ENCODE results near the gene SLC25A33.

- TF ChIP-seq, protein P1, sequence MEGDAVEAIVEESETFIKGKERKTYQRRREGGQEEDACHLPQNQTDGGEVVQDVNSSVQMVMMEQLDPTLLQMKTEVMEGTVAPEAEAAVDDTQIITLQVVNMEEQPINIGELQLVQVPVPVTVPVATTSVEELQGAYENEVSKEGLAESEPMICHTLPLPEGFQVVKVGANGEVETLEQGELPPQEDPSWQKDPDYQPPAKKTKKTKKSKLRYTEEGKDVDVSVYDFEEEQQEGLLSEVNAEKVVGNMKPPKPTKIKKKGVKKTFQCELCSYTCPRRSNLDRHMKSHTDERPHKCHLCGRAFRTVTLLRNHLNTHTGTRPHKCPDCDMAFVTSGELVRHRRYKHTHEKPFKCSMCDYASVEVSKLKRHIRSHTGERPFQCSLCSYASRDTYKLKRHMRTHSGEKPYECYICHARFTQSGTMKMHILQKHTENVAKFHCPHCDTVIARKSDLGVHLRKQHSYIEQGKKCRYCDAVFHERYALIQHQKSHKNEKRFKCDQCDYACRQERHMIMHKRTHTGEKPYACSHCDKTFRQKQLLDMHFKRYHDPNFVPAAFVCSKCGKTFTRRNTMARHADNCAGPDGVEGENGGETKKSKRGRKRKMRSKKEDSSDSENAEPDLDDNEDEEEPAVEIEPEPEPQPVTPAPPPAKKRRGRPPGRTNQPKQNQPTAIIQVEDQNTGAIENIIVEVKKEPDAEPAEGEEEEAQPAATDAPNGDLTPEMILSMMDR (IDR thresholded peaks at IDR 0.05; ENCODE audit: poor library complexity, severe bottlenecking), result no peak
- TF ChIP-seq EP300 (conservative IDR thresholded peaks at IDR 0.05; ENCODE audit: poor library complexity, severe bottlenecking) (no peak), EZH2 (IDR thresholded peaks at IDR 0.05; ENCODE audit: borderline replicate concordance, insufficient read depth, low read length, poor library complexity, severe bottlenecking) (no peak), TAF1 (IDR thresholded peaks at IDR 0.05; ENCODE audit: low read depth) (no peak), POLR2AphosphoS5 (IDR thresholded peaks at IDR 0.05) (no peak), RAD21 (conservative IDR thresholded peaks at IDR 0.05) (no peak)
- TF ChIP-seq, protein P2, sequence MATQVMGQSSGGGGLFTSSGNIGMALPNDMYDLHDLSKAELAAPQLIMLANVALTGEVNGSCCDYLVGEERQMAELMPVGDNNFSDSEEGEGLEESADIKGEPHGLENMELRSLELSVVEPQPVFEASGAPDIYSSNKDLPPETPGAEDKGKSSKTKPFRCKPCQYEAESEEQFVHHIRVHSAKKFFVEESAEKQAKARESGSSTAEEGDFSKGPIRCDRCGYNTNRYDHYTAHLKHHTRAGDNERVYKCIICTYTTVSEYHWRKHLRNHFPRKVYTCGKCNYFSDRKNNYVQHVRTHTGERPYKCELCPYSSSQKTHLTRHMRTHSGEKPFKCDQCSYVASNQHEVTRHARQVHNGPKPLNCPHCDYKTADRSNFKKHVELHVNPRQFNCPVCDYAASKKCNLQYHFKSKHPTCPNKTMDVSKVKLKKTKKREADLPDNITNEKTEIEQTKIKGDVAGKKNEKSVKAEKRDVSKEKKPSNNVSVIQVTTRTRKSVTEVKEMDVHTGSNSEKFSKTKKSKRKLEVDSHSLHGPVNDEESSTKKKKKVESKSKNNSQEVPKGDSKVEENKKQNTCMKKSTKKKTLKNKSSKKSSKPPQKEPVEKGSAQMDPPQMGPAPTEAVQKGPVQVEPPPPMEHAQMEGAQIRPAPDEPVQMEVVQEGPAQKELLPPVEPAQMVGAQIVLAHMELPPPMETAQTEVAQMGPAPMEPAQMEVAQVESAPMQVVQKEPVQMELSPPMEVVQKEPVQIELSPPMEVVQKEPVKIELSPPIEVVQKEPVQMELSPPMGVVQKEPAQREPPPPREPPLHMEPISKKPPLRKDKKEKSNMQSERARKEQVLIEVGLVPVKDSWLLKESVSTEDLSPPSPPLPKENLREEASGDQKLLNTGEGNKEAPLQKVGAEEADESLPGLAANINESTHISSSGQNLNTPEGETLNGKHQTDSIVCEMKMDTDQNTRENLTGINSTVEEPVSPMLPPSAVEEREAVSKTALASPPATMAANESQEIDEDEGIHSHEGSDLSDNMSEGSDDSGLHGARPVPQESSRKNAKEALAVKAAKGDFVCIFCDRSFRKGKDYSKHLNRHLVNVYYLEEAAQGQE (IDR thresholded peaks at IDR 0.05; ENCODE audit: borderline replicate concordance), result no peak
These were observed 92.3 kb downstream of the SLC25A33 start for GRCh38 chr1:9631613-9632012.

All from neural cell (in vitro differentiated cells).